HG03521 (cell line): Measurements from ENCODE around the gene COPS4.

Source experiments
- ATAC-seq: cut with Tn5 transposase; IDR thresholded peaks from one replicate; pipeline ENCODE4 v1.9.1; 2021; ENCODE audit warnings: mild to moderate bottlenecking, moderate library complexity; ENCODE audit not compliant: unreplicated experiment

COPS4 gene

DNA sequence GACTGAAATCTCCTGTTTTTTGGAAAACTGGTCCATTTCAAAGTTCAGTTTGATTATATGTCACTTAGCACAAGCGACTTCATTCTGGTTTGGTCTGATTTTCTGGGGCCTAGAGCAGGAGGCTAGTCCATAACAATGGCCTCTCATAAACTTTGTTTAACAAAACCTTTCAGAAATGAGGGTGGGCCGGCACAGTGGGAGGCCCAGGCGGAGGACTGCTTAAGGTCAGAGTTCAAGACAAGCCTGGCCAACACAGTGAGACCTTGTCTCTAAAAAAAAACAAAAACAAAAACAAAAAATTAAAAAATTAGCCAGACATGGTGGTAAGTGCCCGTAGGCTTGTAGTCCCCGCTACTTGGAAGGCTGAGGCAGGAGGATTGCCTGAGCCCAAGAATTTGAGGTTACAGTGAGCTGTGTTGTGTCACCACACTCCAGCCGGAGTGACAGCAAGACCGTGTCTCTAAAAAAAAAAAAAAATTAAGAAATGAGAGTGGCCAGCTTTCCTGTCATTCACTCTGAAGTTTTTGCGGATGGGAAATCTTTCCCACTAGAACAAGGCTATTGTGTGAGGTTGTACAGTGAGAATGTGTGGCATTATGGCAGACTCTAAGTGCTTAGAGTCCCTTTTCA is 80.8 kb downstream of the COPS4 start:
- no peak for ATAC-seq

DNA sequence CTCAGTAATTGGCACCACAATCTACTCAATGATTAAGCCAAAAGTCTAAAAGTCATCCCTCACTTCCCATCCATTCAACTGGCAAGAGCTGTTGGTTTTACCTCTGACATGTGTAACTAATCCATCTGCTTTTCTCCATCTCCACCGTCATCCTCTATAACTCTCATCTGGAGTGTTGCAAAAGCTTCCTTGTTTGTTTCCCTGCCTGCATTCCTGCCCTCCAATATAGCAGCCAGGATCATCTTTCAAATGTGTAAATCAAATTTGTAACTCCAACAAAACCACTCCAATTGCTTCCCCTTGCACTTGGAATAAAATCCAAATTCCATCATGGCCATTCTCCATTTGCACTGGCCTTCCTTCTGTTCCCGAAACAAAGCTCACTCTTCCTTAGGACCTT is 83.9 kb downstream of the COPS4 start:
- no peak for ATAC-seq

DNA sequence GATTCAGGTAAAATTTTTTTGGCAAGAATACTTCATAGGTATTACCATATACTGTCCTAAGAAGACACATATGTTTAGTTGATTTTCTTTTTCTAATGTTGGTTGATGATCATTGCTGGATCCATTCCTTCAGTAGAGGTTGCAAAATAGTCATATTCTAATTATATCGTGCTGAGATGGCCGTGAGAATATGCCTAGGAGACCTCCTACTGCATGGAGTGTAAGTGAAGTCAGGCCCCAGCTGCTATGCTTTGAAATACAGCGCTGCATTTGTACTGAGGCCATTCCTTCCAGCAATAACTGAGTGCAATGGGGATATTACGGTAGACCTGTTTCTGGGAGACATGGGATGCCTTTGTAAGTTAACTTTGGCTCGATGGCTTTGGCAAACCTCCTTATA is 86.3 kb downstream of the COPS4 start:
- ATAC-seq: no peak

DNA sequence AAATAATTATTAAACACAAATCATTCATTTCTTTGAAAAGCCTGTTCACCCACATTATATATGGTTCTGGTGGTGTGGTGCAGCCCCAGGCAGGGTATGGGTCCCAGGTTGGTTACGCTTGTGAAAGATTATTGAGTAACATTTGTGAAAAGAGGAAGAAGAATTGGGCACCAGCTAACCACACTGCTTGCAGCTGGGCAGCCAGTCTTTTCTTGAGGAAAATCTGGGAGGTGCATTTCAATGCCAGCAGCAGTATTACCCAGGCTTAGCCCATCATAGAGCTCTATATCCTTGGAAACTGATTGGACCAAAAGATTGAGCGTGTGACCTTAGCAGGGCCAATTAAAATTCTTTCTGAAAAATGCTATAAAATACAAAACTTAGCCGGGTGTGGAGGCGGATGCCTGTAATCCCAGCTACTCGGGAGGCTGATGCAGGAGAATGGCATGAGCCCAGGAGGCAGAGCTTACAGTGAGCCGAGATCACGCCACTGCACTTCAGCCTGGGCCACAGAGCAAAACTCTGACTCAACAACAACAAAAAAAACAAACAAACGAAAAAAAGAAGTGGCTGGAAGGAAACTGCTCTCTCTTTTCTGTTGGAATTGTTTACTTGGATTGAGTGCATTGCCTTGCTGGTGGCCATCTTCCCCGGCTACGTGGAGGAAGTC is 89.3 kb downstream of the COPS4 start:
- ATAC-seq: no peak
